Naive thymus-derived CD4-positive, alpha-beta T cell (primary cell): ENCODE measurements around the gene SVBP. TPM values are rescaled to one million over a fixed set of nuclear protein-coding genes. Genes with fewer than 3 reads are reported as not detected.

Experiments
- ATAC-seq: fragments of 150-1000 bp; cut with Tn5 transposase; 2 replicates; pipeline ENCODE4 v1.10.0; 2021; ENCODE audit warnings: mild to moderate bottlenecking, moderate library complexity
- CTCF ChIA-PET: fragments of 350-600 bp; sonication (Branson Sonifier 250); formaldehyde crosslinking; loops from one replicate; lab custom pipeline; 2021; ENCODE audit warnings: antibody characterized with exemption; lab: Charles Lee
- POLR2A ChIA-PET: fragments of 350-600 bp; sonication (Branson Sonifier 250); formaldehyde crosslinking; loops from one replicate; lab custom pipeline; 2021; ENCODE audit warnings: antibody characterized with exemption, inconsistent platforms; lab: Charles Lee
- DNase-seq, 9 donors: peaks; one replicate each; pipeline versions ENCODE4 v3.0.0 to v3.0.0-alpha.2; 2020 to 2022; ENCODE audit warnings: mixed read lengths in 1 of 9
- H3K27ac ChIP-seq: one replicate; pipeline ENCODE4 v1.7.0; 2013; ENCODE audit warnings: mild to moderate bottlenecking, low read depth, low read length, moderate library complexity
- H3K27me3 ChIP-seq, 2 donors: one replicate each; pipeline ENCODE4 v1.7.0; 2013; ENCODE audit warnings: low read length in 2 of 2, mild to moderate bottlenecking in 2 of 2, moderate library complexity in 2 of 2; ENCODE audit not compliant: control insufficient read depth in 2 of 2, insufficient read depth in 2 of 2
- H3K36me3 ChIP-seq, 3 experiments: 1 replicate in 2 of 3; 2 replicates in 1 of 3; pipeline ENCODE4 v1.7.0; 2013; ENCODE audit warnings: low read length in 3 of 3, mild to moderate bottlenecking in 3 of 3, moderate library complexity in 1 of 3; ENCODE audit not compliant: insufficient read depth in 3 of 3, control insufficient read depth in 2 of 3
- H3K4me1 ChIP-seq, 2 donors: one replicate each; pipeline ENCODE4 v1.7.0; 2013; ENCODE audit warnings: low read length in 2 of 2, mild to moderate bottlenecking in 2 of 2, moderate library complexity in 1 of 2; ENCODE audit not compliant: control insufficient read depth in 2 of 2, insufficient read depth in 2 of 2
- H3K4me3 ChIP-seq: 2 replicates; pipeline ENCODE4 v1.7.0; 2013; ENCODE audit warnings: mild to moderate bottlenecking, low read length
- H3K9me3 ChIP-seq, 3 experiments: 1 replicate in 2 of 3; 2 replicates in 1 of 3; pipeline ENCODE4 v1.7.0; 2013; ENCODE audit warnings: low read length in 3 of 3; ENCODE audit not compliant: control insufficient read depth in 2 of 3
- H3K27ac Mint-ChIP-seq, 9 donors: one replicate each; pipeline ENCODE4 v1.8.0; 2020 to 2022; ENCODE audit warnings: mixed read lengths in 9 of 9, mild to moderate bottlenecking in 8 of 9, moderate library complexity in 5 of 9, inconsistent platforms in 2 of 9
- H3K27me3 Mint-ChIP-seq, 5 donors: one replicate each; pipeline ENCODE4 v1.8.0; 2021 to 2022; ENCODE audit warnings: mixed read lengths in 5 of 5, mild to moderate bottlenecking in 1 of 5
- H3K36me3 Mint-ChIP-seq, 5 donors: one replicate each; pipeline ENCODE4 v1.8.0; 2020 to 2022; ENCODE audit warnings: mixed read lengths in 5 of 5, mild to moderate bottlenecking in 3 of 5, inconsistent platforms in 1 of 5
- H3K4me1 Mint-ChIP-seq, 7 donors: one replicate each; pipeline ENCODE4 v1.8.0; 2020 to 2022; ENCODE audit warnings: mixed read lengths in 7 of 7, mild to moderate bottlenecking in 3 of 7, inconsistent platforms in 1 of 7
- H3K4me3 Mint-ChIP-seq, 10 donors: one replicate each; pipeline ENCODE4 v1.8.0; 2020 to 2022; ENCODE audit warnings: mild to moderate bottlenecking in 10 of 10, mixed read lengths in 10 of 10, moderate library complexity in 6 of 10, inconsistent platforms in 2 of 10
- H3K9me3 Mint-ChIP-seq, 11 donors: one replicate each; pipeline ENCODE4 v1.8.0; 2020 to 2022; ENCODE audit warnings: mixed read lengths in 11 of 11, mild to moderate bottlenecking in 4 of 11, inconsistent platforms in 1 of 11, moderate library complexity in 1 of 11
- intact Hi-C, 2 donors: fragments of 100-400 bp; cut with micrococcal nuclease; formaldehyde crosslinking; loops; one replicate each; pipeline ENCODE4 v1.15.1; 2023
- polyA plus RNA-seq, 2 donors: library from polyadenylated mRNA; unstranded; fragments of 300-500 nt; fragmentation: Illumina TruSeq; gene quantifications; one replicate each; pipeline ENCODE4 v1.2.3, GENCODE V29; 2021
- total RNA-seq, 6 experiments: library from RNA in 5 of 6; stranded (reverse) in 5 of 6; gene quantifications; 1 replicate in 5 of 6; 2 replicates in 1 of 6; pipeline ENCODE4 v1.2.3 and lab custom pipeline; 2021 to 2026

SVBP gene
- total and polyA plus RNA-seq, 7 experiments from 2014 or later, result 12.7 to 47.2 (median 19.7) TPM

- no peak for ATAC-seq
- Mint-ChIP-seq H3K4me1 (peaks cover 6 to 13% (median 8%) of the 10 kb centered on the region in 7 donors), H3K27me3 (no peaks in the 10 kb centered on the region), H3K27ac (peak overlapping the region in 1 of 9 donors; percentile 43), H3K9me3 (no peaks in the 10 kb centered on the region), H3K4me3 (no peak overlapping the region), H3K36me3 (peaks cover 16 to 36% (median 23%) of the 10 kb centered on the region in 5 donors)
- Histone ChIP-seq H3K27ac (no peak overlapping the region), H3K36me3 (peaks cover 7 to 54% (median 11%) of the 10 kb centered on the region in 3 experiments), H3K9me3 (no peaks in the 10 kb centered on the region), H3K4me3 (no peak overlapping the region), H3K27me3 (no peaks in the 10 kb centered on the region), H3K4me1 (no peaks in the 10 kb centered on the region)
- no peak for DNase-seq
- intact Hi-C loops, result no loop called here
- ChIA-PET CTCF (interaction anchor here (1.0 to 1.5 kb wide), 3 partner anchors 13 to 314 kb away, joined by 3 to 8 read pairs (median 4); no protein-coding TSS in a partner anchor), POLR2A (no interaction called here)
Observed at GRCh38 chr1:42759114-42759513, 58.1 kb downstream of the SVBP start.

DNA sequence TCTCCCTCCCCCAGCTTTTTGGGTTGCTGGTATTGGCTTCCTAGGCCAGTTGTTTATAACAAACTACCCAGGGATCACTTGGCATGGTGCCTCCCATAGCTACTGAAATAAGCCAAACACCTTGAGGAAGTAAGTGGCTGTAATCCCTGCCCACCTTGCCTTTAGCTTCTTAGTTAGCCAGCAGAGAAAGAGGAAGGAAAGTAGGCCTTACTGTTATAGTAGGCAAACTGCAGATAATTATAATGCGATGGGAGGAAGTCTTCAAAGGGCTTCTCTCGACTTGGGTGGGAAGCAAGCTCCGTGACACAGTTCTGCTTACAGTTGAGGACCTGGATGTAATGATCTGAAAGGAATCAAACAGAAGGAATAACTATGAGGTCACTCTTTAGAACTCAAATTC is 58.6 kb downstream of the SVBP start:
- ChIA-PET CTCF (interaction anchor here (1.3 to 1.5 kb wide), 2 partner anchors 180 to 315 kb away, joined by 3 to 4 read pairs; no protein-coding TSS in a partner anchor), POLR2A (no interaction called here)
- H3K27ac ChIP-seq, result no peak overlapping the region
- H3K27me3 ChIP-seq, result no peaks in the 10 kb centered on the region
- H3K36me3 ChIP-seq, result peaks cover 7 to 59% (median 11%) of the 10 kb centered on the region in 3 experiments
- peaks cover 6 to 10% (median 8%) of the 10 kb centered on the region in 7 donors for H3K4me1 Mint-ChIP-seq
- intact Hi-C loops, result no loop called here
- no peaks in the 10 kb centered on the region for H3K9me3 Mint-ChIP-seq
- H3K36me3 Mint-ChIP-seq, result peaks cover 19 to 41% (median 28%) of the 10 kb centered on the region in 5 donors
- H3K27me3 Mint-ChIP-seq, result no peaks in the 10 kb centered on the region
- DNase-seq, result no peak
- H3K9me3 ChIP-seq, result no peaks in the 10 kb centered on the region
- no peak overlapping the region for H3K4me3 ChIP-seq
- no peaks in the 10 kb centered on the region for H3K4me1 ChIP-seq
- ATAC-seq, result no peak
- no peak overlapping the region for H3K27ac Mint-ChIP-seq
- H3K4me3 Mint-ChIP-seq, result no peak overlapping the region

DNA sequence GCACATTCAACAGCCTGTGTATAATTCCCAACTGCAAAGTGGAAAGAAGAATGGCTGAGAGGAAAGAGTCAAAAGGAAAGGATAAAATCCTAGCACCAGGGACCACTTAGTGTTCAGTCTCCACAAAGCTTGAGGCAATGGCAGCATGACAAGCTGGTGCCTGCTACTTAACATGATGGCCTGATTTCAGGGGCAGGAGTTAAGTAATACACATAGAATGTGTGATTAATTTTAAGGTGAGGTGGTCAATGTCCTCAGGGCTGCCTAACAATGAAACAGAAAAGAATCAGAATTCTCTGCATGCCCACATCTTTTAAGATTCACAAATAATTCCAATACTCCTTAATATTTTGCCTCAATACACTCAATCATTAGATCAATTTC is 59.3 kb downstream of the SVBP start:
- H3K27me3 ChIP-seq, result no peaks in the 10 kb centered on the region
- intact Hi-C loops, result no loop called here
- Mint-ChIP-seq H3K27ac (peak overlapping the region in 1 of 9 donors; percentile 28), H3K9me3 (no peaks in the 10 kb centered on the region), H3K36me3 (peaks cover 22 to 46% (median 29%) of the 10 kb centered on the region in 5 donors), H3K4me3 (no peak overlapping the region), H3K27me3 (no peaks in the 10 kb centered on the region), H3K4me1 (peaks cover 6 to 10% (median 8%) of the 10 kb centered on the region in 7 donors)
- POLR2A ChIA-PET, result interaction anchor here (0.6 to 1.7 kb wide), 2 partner anchors 9 to 218 kb away, joined by 4 to 9 read pairs; partner anchors contain the start of genes C1orf50 and P3H1
- CTCF ChIA-PET, result interaction anchor here (1.3 to 1.7 kb wide), 3 partner anchors 9 to 316 kb away, joined by 3 to 4 read pairs (median 4); partner anchors contain the start of genes C1orf50 and P3H1
- no peak for DNase-seq
- no peak overlapping the region for H3K4me3 ChIP-seq
- H3K36me3 ChIP-seq, result peaks cover 7 to 66% (median 11%) of the 10 kb centered on the region in 3 experiments
- no peak overlapping the region for H3K27ac ChIP-seq
- no peaks in the 10 kb centered on the region for H3K9me3 ChIP-seq
- no peak for ATAC-seq
- no peaks in the 10 kb centered on the region for H3K4me1 ChIP-seq

Other genes starting within 250 kb of the SVBP start
- 10 to 100 TPM; 28.0 to 76.8 (median 40.7) TPM for gene PPIH, start 159.0 kb downstream of the SVBP start, total RNA-seq
- 10 to 100 TPM; 70.1 to 79.7 TPM for gene PPIH, start 159.0 kb downstream of the SVBP start, polyA plus RNA-seq
- 100 to 1,000 TPM; 277 to 471 (median 287) TPM for gene YBX1, start 135.0 kb downstream of the SVBP start, total RNA-seq
- 10 to 100 TPM; 66.6 to 71.2 TPM for gene YBX1, start 135.0 kb downstream of the SVBP start, polyA plus RNA-seq
- not detected for gene CLDN19, start 77.2 kb downstream of the SVBP start, total RNA-seq
- gene CLDN19, start 77.2 kb downstream of the SVBP start, polyA plus RNA-seq, result not detected
- gene P3H1, start 50.4 kb downstream of the SVBP start, total RNA-seq, result 10 to 100 TPM; 32.5 to 61.8 (median 47.3) TPM
- 10 to 100 TPM in 1 of 2 donors, 1 to 10 TPM in 1; 7.7 to 11.8 TPM for gene P3H1, start 50.4 kb downstream of the SVBP start, polyA plus RNA-seq
- 10 to 100 TPM in 4 of 5 experiments, 1 to 10 TPM in 1; 7.0 to 20.8 (median 18.1) TPM for gene C1orf50, start 50.1 kb downstream of the SVBP start, total RNA-seq
- 1 to 10 TPM; 3.4 to 3.5 TPM for gene C1orf50, start 50.1 kb downstream of the SVBP start, polyA plus RNA-seq
- 1 to 10 TPM in 1 of 5 experiments, under 1 TPM in 4; 0.19 to 2.0 (median 0.35) TPM for gene TMEM269, start 32.4 kb downstream of the SVBP start, total RNA-seq
- gene TMEM269, start 32.4 kb downstream of the SVBP start, polyA plus RNA-seq, result not detected
- gene ERMAP, start 275 bp downstream of the SVBP start, total RNA-seq, result 10 to 100 TPM in 1 of 5 experiments, 1 to 10 TPM in 4; 6.1 to 10.3 (median 6.7) TPM
- gene ERMAP, start 275 bp downstream of the SVBP start, polyA plus RNA-seq, result 1 to 10 TPM; 1.9 to 2.9 TPM
- gene ZNF691, start 29.2 kb upstream of the SVBP start, total RNA-seq, result 10 to 100 TPM in 3 of 5 experiments, 1 to 10 TPM in 2; 3.5 to 17.2 (median 12.8) TPM
- gene ZNF691, start 29.2 kb upstream of the SVBP start, polyA plus RNA-seq, result 10 to 100 TPM; 11.5 to 12.4 TPM
- 100 to 1,000 TPM in 1 of 5 experiments, 10 to 100 TPM in 4; 43.6 to 123 (median 73.1) TPM for gene SLC2A1, start 141.5 kb upstream of the SVBP start, total RNA-seq
- gene SLC2A1, start 141.5 kb upstream of the SVBP start, polyA plus RNA-seq, result 10 to 100 TPM; 16.6 to 18.6 TPM